GM21390 (cell line): ENCODE measurements around the gene LRRC45.

ENCODE experiments used
- ATAC-seq: cut with Tn5 transposase; IDR thresholded peaks from one replicate; pipeline ENCODE4 v1.9.1; 2021; ENCODE audit not compliant: unreplicated experiment

The LRRC45 gene

DNA sequence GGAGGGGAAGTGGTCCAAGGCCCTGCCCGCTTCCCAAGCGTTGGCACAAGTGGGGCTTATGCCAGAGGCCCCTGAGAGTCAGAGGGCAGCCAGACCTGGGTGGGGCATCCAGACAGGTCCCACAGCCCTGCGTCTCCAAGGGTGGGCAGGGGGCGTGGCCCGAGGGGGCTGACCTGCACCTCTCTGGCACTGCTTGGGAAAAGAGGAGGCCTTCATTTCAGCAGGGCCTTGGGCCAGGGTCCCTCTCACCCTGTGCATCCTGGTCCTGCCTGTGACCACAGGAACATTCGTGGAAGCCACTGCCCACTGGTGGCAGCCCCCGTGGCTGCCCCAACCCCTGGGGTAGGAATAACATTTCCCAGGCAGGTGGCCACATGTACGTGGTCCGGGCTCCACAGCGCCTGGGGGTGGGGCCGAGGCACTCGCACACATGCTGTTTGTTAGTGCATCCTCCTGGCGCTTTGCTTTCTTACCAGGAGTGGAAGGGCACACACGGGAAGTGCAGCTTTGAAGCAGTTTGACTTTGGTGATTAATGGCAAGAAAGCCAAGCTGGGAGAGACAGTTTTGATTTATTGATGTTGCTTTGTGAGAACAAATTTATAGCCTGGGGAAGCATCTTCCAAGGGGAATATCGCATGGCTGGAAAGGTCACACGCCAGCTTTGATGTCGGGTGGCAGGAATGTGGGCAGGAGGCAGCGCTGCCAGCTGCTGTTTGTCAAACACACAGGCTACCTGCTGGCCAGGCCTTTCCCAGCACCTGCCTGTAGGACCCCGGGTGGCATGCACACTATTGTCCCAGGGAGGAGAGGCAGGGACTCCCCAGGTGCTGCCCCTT lies 4.7 kb upstream of the LRRC45 start:
- no peak for ATAC-seq

DNA sequence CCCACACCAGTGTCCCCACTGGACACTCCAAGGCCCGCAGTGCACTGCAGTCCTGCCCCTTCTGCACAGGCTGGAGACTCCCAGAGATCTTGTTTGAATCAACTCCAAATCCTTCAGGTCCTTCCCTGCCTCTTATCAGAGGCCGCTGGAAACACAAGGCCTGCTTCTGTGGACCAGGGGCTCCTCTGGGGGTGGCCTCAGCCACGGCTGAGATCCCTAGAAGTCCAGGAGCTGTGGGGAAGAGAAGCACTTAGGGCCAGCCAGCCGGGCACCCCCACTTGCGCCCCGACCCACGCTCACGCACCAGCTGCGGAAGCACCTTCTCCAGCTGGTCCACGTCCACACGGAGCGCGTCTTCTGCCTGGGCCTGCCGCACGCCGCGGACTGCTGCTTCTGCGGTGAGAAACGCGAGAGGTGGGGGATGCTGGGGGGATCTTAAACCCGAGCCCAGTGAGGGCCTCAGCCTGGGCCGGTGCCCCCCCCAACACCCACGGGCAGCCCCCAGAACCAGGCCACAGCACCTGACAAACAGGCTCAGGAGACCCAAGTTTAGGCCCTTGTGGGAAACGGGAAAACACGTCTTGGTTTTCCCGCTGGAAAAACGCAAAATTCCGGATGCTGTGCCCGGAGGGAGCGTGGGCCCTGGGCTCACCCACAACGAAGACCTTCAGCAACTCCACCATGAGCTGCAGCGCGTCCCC lies 4.0 kb upstream of the LRRC45 start:
- no peak for ATAC-seq

DNA sequence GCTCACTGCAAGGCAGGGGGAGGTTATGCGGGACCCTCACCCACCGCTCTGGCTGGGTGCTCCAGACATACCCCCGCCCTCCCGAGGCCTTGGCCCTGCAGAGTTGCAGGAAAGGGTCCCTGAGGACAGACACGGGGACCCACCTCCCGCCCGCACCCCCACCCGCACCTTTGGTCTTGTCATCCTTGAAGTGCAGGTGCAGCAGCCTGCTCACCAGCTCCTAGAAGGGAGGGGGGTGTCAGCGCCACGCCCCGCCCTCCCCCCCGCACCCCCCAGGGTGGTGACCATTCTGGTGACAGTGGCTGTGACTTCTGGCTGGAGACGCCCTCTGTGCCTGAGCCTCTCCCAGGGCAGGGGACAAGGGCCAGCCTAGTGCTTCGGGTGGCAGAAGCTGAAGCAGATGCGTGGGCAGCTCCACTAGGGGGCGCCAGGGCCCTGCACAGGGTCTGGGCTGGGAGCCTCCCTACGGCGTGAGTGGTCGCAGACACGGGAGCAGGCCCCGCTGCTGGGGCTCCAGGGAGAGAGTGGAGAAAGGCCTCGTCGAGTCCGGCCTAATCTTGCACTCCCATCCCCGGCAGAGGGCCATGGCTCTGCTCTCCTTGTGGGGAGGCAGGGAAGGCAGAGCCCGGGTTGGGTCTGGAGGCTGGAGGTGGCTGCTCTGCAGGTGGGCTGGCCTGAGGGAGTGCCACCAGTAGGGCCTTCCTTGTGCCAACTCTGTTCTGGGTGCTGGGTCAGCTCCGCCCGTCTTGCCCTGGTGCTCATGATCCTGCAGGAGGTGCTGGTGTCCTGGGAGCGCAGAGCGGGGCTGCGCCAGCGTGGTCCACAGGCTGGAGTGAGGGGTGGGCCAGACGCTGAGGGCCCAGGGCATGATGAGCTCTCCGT lies 3.2 kb upstream of the LRRC45 start:
- no peak for ATAC-seq

DNA sequence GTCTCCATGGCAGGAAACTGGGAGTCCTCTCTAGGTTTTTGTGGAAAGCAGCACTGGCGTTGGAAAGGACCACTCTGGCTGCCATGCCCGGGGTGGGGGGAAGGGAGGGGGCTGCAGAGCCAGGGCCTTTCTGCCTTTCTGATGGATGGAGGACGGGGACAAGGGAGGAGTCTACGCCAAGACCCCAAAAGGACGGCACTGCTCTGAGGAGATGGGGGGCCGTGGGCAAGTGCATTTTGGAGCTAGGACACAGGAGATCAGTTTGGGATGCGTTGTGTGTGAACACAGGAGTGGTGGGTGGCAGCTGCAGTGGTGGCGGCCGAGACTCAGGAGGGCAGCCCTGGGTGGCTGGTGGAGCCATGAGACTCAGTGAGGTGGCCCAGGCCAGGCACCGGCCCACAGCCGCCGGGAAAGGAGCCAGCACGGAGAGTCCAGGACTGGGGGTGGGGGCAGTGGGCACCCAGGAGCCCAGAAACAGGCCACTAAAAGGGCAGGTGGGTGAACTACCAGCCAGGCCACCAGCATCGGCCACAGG lies 2.5 kb upstream of the LRRC45 start:
- no peak for ATAC-seq

DNA sequence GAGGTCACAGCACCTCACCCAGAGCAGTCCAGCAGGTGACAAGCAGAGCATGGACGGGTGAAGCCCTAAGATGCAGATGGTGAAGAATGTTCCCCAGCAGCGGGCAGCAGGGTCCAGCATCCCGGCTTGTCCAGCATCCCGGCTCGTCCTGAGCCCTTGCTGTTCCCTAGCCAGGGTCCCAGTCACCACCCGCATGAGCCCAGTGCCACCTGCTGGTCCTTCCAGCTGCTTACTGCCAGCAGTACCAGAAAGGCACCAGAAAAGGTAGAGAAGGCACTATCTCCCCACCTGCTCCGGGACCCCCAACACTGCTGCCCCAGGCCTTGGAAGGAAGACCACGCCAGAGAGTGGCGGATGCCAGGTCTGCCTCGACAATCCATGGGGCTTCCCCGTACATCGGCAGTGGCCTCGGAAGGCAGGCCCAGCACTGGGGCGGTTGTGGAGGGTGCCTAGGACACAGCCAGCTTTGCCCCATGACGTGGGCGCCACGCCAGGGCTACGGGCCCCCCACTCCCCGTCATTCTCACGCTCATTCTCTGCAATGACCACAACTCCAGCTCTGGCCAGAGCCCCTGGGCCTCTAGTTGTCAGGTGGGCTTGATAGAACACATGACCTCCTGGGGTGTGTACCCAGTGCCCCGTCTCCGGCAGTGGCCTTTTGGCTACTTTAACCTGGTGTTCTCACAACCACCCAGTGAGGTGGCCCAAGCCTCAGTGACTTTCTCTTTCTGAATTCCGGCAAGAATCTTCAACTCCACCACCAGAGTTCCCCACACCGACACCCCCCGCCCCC lies 1.8 kb upstream of the LRRC45 start:
- ATAC-seq = no peak

DNA sequence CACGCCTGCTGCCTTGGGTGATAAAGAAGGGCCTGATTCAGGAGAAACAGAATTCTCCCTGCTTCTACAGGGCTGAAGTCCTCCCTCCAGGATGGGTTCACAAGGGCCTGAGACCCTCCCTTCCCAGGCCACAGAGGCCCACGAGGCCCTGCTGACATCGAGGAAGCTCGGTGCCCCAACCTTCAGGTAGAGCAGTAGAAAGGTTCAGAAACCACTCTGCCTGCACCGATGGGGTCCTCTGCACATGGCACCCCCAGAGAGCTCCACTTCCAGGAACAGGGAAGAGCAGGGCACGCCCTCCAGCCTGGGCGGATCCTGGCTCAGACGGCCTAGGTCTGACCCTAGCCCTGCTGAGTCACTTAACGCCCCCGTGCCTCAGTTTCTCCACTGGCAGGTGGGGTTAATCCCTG lies 1.2 kb upstream of the LRRC45 start:
- ATAC-seq = no peak

DNA sequence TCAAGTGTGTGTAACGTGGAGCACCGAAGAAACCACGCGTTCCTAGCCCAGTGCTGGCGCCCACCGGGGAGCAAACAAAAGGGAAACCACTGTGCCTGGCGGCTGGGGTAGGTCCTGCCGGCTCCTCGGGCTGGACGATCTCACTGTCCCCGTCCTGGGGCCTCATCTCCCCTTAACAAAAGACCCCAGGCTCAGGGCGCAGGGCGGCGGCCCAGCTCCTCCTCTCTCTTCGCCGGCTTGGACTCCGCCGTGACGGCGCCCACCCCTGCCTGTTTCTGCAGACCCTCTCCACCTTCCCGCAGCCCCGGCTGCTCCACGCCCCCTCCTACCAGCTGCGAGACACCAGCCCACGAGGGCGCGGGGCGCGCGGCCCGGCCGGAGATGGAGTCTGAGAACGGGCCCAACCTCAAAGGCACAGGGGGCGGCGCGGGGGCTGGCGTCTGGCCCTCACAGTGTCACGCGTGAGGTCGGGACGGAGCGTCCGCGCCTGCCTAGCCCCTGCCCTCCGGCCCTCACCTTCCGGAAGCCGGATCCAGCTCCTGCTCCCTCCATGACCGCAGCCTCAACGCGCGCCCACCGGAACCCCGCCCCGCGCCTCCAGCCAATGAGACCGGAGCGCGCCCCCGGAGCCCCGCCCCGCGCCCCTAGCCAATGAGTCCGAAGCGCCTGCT lies 660 bp upstream of the LRRC45 start, which contains the start of gene CENPX:
CENPX (minus strand) TSS at position 569 of the 671 bp plus-strand sequence; CDS start at position 552, 17 bp downstream.
- no peak for ATAC-seq

DNA sequence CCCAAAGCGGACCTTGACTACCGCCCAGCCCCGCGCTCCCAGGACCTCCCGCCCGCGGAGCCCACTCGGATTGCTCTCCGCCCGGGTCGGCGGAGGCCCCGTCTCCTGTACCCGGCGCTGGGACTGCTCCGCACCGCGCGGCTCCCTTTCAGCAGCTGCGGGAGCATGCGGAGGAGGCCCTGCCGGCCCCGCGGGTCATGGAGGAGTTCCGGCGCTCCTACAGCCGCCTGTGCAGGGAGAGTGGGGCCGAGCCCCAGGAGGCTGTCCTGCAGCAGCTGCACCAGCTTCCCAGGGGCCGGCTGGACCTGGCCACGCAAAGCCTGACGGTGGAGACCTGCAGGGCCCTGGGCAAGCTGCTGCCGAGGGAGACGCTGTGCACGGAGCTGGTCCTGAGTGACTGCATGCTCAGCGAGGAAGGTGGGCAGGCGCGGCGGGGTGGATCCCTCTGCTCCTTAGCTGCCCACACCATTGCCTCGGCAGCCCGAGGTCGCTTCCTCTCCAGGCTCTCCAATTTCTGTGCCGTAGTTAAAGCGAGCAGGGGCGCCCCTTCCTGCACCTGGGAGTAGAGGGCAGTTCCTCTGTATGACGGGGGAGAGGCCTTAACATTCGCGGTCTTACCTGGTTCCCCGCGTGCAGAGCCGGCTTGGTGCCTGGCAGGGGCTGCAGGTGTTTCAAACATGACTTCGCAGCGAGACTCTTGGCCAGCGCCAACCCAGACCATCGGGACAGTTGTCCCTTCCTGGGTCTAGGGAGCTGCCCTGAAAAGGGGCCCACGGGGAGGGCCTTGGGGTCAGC lies 539 bp downstream of the LRRC45 start:
- peak; percentile 0 for ATAC-seq

DNA sequence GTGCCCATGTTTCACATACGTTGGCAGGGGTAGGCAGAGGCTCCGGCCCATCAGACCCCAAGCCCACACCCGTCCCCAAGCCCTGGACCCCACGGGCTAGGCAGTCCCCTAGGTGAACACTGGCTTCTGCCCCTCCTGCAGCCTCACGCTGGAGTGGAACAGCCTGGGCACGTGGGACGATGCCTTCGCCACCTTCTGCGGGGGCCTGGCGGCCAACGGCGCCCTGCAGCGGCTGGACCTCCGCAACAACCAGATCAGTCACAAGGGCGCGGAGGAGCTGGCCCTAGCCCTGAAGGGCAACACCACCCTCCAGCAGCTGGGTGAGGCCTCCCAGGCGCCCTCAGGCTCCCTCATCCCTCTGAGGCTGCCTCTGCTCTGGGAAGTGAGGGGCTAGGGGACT lies 1.8 kb downstream of the LRRC45 start:
- no peak for ATAC-seq

DNA sequence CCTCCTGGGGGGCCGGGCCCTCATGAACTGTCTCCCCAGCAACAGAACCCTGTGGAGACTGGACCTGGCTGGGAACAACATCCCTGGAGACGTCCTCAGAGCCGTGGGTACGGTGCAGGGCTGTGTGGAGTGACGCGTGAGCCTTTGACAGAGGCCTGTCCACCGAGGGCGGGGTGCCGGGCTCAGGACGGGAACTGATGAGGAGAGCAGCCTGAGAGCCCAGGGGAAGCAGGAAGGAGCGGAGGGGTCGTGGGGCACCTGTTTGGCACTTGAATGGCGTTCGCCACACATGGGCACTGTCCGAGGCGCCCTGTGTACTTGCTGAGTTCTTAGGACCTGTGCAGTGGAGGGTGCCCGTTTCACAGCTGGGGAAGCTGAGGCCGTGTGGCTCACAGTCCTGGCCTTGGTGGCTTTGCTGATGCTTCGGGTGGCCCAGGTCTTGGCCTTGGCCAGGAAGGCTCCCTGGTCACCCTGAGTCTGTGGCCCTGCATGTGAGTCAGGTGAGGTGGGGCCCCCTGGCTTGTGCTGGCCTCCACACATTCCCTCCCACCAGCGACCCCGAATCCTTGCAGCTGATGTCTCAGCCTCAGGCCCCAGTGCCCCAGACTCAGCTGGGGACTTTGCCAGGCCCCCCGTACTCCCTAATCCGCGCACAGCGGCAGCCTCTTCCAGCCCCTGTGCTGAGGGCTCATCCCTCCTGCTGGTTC lies 2.4 kb downstream of the LRRC45 start:
- no peak for ATAC-seq

DNA sequence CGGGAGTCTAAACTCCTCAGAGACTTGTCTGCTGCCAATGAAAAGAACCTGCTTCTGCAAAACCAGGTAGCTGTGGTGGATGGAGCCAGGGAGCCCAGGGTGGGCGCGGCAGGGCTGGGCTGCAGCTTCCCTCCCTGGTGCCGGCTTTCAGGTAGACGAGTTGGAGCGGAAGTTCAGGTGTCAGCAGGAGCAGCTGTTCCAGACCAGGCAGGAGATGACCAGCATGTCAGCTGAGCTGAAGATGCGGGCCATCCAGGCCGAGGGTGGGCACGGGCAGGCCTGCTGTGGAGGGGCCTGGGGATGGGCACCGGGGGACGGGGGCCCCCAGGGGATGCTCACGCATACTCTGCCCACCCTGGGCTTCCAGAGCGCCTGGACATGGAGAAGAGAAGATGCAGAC lies 5.1 kb downstream of the LRRC45 start:
- ATAC-seq = no peak

DNA sequence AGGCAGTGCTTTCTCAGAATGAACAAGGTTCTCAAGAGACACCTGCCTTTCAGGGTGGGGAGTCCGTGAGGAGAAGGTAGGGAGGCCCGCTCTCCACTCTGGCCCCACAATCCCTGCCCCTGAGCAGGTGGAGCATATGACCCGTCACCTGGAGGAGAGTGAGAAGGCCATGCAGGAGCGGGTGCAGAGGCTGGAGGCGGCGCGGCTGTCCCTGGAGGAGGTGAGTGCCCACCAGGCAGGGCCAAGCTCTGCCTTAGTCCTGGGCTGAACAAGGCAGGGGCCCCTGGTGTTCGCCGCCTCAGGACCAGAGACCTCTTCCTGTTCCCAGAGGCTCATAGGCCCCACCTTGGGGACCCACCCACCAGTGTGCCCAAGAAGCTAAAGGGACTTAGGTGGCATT lies 5.9 kb downstream of the LRRC45 start:
- ATAC-seq = no peak

DNA sequence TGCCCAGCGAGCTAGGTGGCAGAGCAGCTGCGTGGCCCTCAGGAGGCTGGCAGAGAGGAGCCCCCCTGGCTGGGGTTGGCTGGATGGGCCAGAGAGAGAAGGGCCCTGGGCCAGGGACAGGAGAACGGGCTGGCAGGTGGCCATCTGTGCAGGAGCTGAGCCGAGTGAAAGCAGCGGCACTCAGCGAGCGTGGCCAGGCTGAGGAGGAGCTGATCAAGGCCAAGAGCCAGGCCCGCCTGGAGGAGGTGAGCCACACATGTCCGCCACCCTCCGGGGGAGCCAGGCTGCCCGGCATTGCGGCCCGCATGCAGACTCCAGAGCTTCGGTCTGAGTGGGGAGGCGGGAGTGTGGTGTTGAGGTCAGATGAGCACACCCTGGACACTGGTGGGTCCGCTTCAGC lies 6.3 kb downstream of the LRRC45 start:
- ATAC-seq = no peak

DNA sequence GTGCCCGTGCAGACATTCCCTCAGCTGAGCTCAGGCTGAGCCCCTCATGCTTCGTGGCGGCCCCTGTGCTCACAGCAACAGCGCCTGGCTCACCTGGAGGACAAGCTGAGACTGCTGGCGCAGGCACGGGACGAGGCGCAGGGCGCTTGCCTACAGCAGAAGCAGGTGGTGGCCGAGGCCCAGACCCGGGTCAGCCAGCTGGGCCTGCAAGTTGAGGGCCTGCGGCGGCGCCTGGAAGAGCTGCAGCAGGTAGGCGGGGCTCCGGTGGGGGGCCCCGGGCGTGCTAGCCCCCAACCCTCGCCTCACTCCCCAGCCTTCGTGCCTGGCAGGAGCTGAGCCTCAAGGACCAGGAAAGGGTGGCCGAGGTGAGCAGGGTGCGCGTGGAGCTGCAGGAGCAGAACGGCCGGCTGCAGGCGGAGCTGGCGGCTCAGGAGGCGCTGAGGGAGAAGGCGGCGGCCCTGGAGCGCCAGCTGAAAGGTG lies 6.9 kb downstream of the LRRC45 start:
- no peak for ATAC-seq

DNA sequence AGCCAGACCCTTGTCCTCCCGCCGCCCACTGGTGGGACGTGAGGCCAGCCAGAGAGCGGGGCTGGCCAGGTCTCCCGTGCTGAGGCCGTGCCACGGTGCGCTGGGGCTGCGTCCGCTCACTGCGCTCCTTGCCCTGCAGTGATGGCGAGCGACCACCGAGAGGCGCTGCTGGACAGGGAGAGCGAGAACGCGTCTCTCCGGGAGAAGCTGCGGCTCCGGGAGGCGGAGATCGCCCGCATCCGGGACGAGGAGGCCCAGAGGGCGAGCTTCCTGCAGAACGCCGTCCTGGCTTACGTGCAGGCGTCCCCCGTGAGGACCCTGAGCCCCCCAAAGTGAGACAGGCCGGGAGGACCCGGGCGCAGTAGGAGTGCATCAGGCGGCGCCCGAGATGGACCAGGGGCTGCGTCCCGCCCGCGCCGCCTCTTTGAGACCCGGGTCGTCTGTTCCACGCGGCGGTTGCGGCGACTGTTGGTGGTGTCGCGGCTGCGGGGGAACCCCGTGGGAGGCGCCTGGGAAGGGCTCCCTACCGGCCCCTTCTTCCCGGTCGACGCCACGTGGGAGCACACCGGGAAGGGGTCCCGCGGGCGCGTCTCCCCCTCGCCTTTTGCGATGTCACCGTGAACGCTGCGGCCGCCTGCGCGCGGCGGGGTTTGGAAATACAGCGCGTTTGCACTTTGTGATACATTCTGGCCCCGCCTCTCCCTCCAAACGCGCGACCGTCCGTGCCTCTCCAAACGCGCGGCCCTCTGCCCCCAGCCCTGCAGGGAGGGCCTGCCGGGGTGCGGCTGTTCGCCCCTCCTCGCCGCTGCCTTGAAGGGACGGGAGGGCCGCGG lies 7.6 kb downstream of the LRRC45 start:
- no peak for ATAC-seq

DNA sequence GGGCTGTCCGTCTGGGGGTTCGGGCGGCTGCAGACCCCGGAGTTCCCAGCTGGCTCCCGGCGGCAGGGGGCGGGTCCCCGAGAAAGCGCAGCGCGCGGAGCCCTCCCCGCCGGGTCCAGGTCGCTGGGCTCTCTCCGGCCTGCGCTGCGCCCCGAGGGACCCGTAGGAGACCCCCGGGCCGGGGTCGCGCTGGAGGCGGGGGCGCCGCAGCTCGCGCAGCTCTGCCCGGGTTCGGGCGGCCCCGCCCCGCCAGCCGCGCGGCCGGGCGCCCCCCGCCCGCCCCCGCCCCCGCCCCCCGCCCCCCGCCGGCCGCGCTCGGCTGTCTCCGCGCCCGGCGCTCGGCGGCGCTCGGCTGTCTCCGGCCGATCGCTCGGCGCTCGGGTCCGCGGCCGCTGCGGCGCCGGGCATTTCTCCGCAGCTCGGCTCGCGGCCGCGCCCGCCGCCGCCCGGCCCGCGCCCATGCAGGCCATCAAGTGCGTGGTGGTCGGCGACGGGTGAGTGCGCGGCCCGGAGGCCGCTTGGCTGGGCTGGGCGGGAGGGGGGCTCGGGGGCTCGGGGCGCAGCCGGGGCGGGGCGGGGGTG lies 8.3 kb downstream of the LRRC45 start, which contains the start of gene RAC3:
RAC3 (plus strand) TSS at position 376 of the 582 bp plus-strand sequence; CDS start at position 460, 84 bp downstream.
- no peak for ATAC-seq
